RWPE1 (cell line): ENCODE measurements around the gene TSPAN14.

ENCODE experiments used
- CTCF ChIA-PET: fragments of 350-600 bp; sonication (Branson Sonifier 250); formaldehyde crosslinking; extraction: SDS; loops from one replicate; lab custom pipeline; 2021; lab: Yijun Ruan, JAX
- POLR2A ChIA-PET: fragments of 400-600 bp; formaldehyde crosslinking; extraction: SDS; loops from one replicate; lab custom pipeline; 2020; ENCODE audit warnings: antibody characterized with exemption; ENCODE audit not compliant: low non-redundant PET; lab: Yijun Ruan, JAX
- DNase-seq: peaks from one replicate; pipeline ENCODE4 v3.0.0; 2012; ENCODE audit warnings: low spot score
- H3K27ac ChIP-seq: fragments of 450-650 bp; 2 replicates; pipeline ENCODE4 v1.5.1; 2017
- CTCF ChIP-seq: fragments of 450-650 bp; conservative IDR thresholded peaks from 2 replicates; pipeline ENCODE4 v1.5.1; 2017; ENCODE audit warnings: low read depth, mild to moderate bottlenecking

Gene TSPAN14

GRCh38 chr10:80552151-80552646, 98.1 kb downstream of the TSPAN14 start:
- TF ChIP-seq CTCF, result no peak
- H3K27ac ChIP-seq, result no peak overlapping the region
- DNase-seq, result no peak
- ChIA-PET POLR2A (no interaction called here), CTCF (interaction anchor here (0.7 to 0.9 kb wide), 3 partner anchors 9 to 86 kb away, joined by 3 to 4 read pairs (median 4); no protein-coding TSS in a partner anchor)

GRCh38 chr10:80553436-80553835, 99.3 kb downstream of the TSPAN14 start:
- no peak for DNase-seq
- no peak overlapping the region for H3K27ac ChIP-seq
- no peak for TF ChIP-seq CTCF
- ChIA-PET CTCF (interaction anchor here (0.5 to 0.7 kb wide), 2 partner anchors 1179 to 1788 kb away, joined by 5 to 7 read pairs; no protein-coding TSS in a partner anchor), POLR2A (no interaction called here)

GRCh38 chr10:80554050-80554449, 99.9 kb downstream of the TSPAN14 start:
- CTCF ChIA-PET, result interaction anchor here (0.5 kb wide), 1 partner anchor 1787 kb away, joined by 7 read pairs; no protein-coding TSS in a partner anchor
- POLR2A ChIA-PET, result no interaction called here
- no peak for DNase-seq

GRCh38 chr10:80555415-80555814, 101.3 kb downstream of the TSPAN14 start:
- TF ChIP-seq CTCF, result no peak
- H3K27ac ChIP-seq, result no peak overlapping the region
- DNase-seq, result no peak
- POLR2A ChIA-PET, result no interaction called here
- CTCF ChIA-PET, result interaction anchor here (0.7 kb wide), 1 partner anchor 43 kb away, joined by 8 read pairs; no protein-coding TSS in a partner anchor

More at GRCh38 chr10:80554050-80554449, 99.9 kb downstream of the TSPAN14 start:
- no peak for TF ChIP-seq CTCF
- no peak overlapping the region for H3K27ac ChIP-seq

- DNase-seq, result no peak
- TF ChIP-seq CTCF, result no peak
- ChIA-PET CTCF (interaction anchor here (1.5 kb wide), 1 partner anchor 10 kb away, joined by 4 read pairs; no protein-coding TSS in a partner anchor), POLR2A (no interaction called here)
- no peak overlapping the region for H3K27ac ChIP-seq
These were observed 107.8 kb downstream of the TSPAN14 start for GRCh38 chr10:80561950-80562349.

GRCh38 chr10:80567292-80567691, 113.2 kb downstream of the TSPAN14 start:
- no peak for TF ChIP-seq CTCF
- ChIA-PET CTCF (interaction anchor here (1.0 kb wide), 1 partner anchor 12 kb away, joined by 4 read pairs; no protein-coding TSS in a partner anchor), POLR2A (no interaction called here)
- H3K27ac ChIP-seq, result no peak overlapping the region
- no peak for DNase-seq
